ENCODE measurements around the gene SLC66A3. TPM values are rescaled to one million over a fixed set of nuclear protein-coding genes. Genes with fewer than 3 reads are reported as not detected.

Gene SLC66A3
- total and polyA plus RNA-seq, 2 donors (not counting 1 experiment from before 2014, with no cell fraction given) = 23.7 to 32.4 TPM

DNA sequence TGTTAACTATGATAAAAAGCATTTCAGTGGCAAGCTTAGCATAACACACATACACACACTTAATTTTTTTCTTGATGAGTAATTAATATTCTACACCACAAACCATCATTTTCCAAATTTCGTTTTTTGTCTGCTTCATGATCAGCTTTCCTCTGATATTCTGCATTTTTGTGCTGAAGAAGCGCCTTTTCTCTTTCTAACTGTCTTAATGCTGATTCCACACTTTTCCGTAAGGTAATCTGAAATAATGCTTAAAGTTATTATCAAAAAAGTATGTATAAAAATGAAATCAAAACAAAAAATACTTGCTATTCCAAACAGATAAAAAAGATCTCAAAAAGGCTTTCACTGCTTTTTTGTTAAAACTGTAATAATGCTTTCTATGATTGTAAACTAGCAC, 60.1 kb downstream of the SLC66A3 start:
- Histone ChIP-seq H3K4me2 (replicated peaks; ENCODE audit: low read depth, low read length, poor library complexity, severe bottlenecking) (no peak overlapping the region), H3K79me2 (ENCODE audit: control insufficient read depth, insufficient read depth, low read length) (no peaks in the 10 kb centered on the region), H3K9ac (ENCODE audit: low read length) (no peak overlapping the region), H4K20me1 (ENCODE audit: control insufficient read depth, insufficient read depth, low read length, poor library complexity, severe bottlenecking) (no peaks in the 10 kb centered on the region), H3K36me3 (replicated peaks in 1 of 2; ENCODE audit: control extremely low read depth in 1 of 2, control insufficient read depth in 1 of 2, extremely low read depth in 1 of 2, insufficient read depth in 2 of 2, low read length in 1 of 2) (peaks cover 3 to 48% of the 10 kb centered on the region in 2 experiments), H2AFZ (ENCODE audit: insufficient read depth, low read depth, low read length, poor library complexity, severe bottlenecking) (no peak overlapping the region), H3K9me3 (ENCODE audit: control extremely low read depth in 1 of 3, control insufficient read depth in 2 of 3, insufficient read depth in 1 of 3, low read length in 2 of 3) (no peaks in the 10 kb centered on the region), H3K4me1 (ENCODE audit: control insufficient read depth in 2 of 2, insufficient read depth in 2 of 2, low read length in 2 of 2) (no peaks in the 10 kb centered on the region), H3K4me3 (ENCODE audit: control extremely low read depth in 1 of 5, extremely low read depth in 1 of 5, insufficient read depth in 1 of 5, low read depth in 2 of 5, low read length in 4 of 5) (no peak overlapping the region), H3K27ac (ENCODE audit: low read length in 2 of 2) (no peak overlapping the region), H3K27me3 (replicated peaks in 1 of 4; ENCODE audit: control extremely low read depth in 1 of 4, control insufficient read depth in 3 of 4, insufficient read depth in 4 of 4, low read length in 3 of 4) (no peaks in the 10 kb centered on the region)
- no peaks in the 10 kb centered on the region for H3K27me3 Mint-ChIP-seq
- DNase-seq = no peak
- no peaks in the 10 kb centered on the region for H3K9me3 Mint-ChIP-seq (ENCODE audit: insufficient read depth)
- ATAC-seq (ENCODE audit: low read depth) = no peak
- TF ChIP-seq, protein P1, sequence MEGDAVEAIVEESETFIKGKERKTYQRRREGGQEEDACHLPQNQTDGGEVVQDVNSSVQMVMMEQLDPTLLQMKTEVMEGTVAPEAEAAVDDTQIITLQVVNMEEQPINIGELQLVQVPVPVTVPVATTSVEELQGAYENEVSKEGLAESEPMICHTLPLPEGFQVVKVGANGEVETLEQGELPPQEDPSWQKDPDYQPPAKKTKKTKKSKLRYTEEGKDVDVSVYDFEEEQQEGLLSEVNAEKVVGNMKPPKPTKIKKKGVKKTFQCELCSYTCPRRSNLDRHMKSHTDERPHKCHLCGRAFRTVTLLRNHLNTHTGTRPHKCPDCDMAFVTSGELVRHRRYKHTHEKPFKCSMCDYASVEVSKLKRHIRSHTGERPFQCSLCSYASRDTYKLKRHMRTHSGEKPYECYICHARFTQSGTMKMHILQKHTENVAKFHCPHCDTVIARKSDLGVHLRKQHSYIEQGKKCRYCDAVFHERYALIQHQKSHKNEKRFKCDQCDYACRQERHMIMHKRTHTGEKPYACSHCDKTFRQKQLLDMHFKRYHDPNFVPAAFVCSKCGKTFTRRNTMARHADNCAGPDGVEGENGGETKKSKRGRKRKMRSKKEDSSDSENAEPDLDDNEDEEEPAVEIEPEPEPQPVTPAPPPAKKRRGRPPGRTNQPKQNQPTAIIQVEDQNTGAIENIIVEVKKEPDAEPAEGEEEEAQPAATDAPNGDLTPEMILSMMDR (IDR thresholded peaks at IDR 0.05) = no peak
- no peak for TF ChIP-seq EZH2 (IDR thresholded peaks at IDR 0.05; ENCODE audit: borderline replicate concordance, insufficient read depth, low read depth, low read length, poor library complexity, severe bottlenecking)
- no peaks in the 10 kb centered on the region for H3K4me1 Mint-ChIP-seq
- no peak overlapping the region for H3K27ac Mint-ChIP-seq
- POLR2A ChIA-PET = no interaction called here
- H3K4me3 Mint-ChIP-seq = no peak overlapping the region
- intact Hi-C loops (cut with micrococcal nuclease) = no loop called here
- CTCF ChIA-PET = no interaction called here
- WGBS (ENCODE audit: insufficient coverage) = no CpG with 5 or more reads among the region's 3 CpGs

DNA sequence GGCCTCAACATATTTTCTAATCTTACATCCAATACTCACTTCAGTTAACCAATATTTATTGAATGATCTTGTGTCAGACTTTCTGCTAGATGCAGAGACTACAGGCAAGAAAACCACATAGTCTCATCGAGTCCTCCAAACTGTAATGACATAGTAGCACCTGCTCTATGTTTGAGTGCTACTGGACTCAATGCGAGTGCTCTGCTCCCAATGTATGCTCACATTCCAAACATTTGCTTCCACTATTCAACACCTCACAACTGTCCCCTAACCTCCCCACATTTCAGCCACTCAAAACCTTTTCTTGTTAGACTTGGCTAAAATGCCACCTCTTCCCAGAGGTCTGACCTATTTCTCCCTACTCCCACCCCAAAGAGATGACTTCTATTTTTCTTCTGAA, 65.2 kb downstream of the SLC66A3 start:
- no peak overlapping the region for H3K27ac Mint-ChIP-seq
- H3K9ac ChIP-seq (ENCODE audit: low read length) = no peak overlapping the region
- CTCF ChIA-PET = no interaction called here
- intact Hi-C loops (cut with micrococcal nuclease) = no loop called here
- H2AFZ ChIP-seq (ENCODE audit: insufficient read depth, low read depth, low read length, poor library complexity, severe bottlenecking) = no peak overlapping the region
- no peaks in the 10 kb centered on the region for H4K20me1 ChIP-seq (ENCODE audit: control insufficient read depth, insufficient read depth, low read length, poor library complexity, severe bottlenecking)
- no peaks in the 10 kb centered on the region for H3K27me3 Mint-ChIP-seq
- H3K4me1 ChIP-seq (ENCODE audit: control insufficient read depth in 2 of 2, insufficient read depth in 2 of 2, low read length in 2 of 2) = no peaks in the 10 kb centered on the region
- peaks cover 9 to 34% of the 10 kb centered on the region in 2 experiments for H3K36me3 ChIP-seq (replicated peaks in 1 of 2; ENCODE audit: control extremely low read depth in 1 of 2, control insufficient read depth in 1 of 2, extremely low read depth in 1 of 2, insufficient read depth in 2 of 2, low read length in 1 of 2)
- H3K27ac ChIP-seq (ENCODE audit: low read length in 2 of 2) = no peak overlapping the region
- TF ChIP-seq EZH2 (IDR thresholded peaks at IDR 0.05; ENCODE audit: borderline replicate concordance, insufficient read depth, low read depth, low read length, poor library complexity, severe bottlenecking) = no peak
- TF ChIP-seq, protein P1 (IDR thresholded peaks at IDR 0.05) = no peak
- DNase-seq (no peak), ATAC-seq (ENCODE audit: low read depth) (no peak)
- peaks cover 0 to 1% (median 0%) of the 10 kb centered on the region in 3 donors for H3K9me3 ChIP-seq (ENCODE audit: control extremely low read depth in 1 of 3, control insufficient read depth in 2 of 3, insufficient read depth in 1 of 3, low read length in 2 of 3)
- H3K9me3 Mint-ChIP-seq (ENCODE audit: insufficient read depth) = no peaks in the 10 kb centered on the region
- no peak overlapping the region for H3K4me2 ChIP-seq (replicated peaks; ENCODE audit: low read depth, low read length, poor library complexity, severe bottlenecking)
- no peak overlapping the region for H3K4me3 Mint-ChIP-seq
- no peak overlapping the region for H3K4me3 ChIP-seq (ENCODE audit: control extremely low read depth in 1 of 5, extremely low read depth in 1 of 5, insufficient read depth in 1 of 5, low read depth in 2 of 5, low read length in 4 of 5)
- H3K27me3 ChIP-seq (replicated peaks in 1 of 4; ENCODE audit: control extremely low read depth in 1 of 4, control insufficient read depth in 3 of 4, insufficient read depth in 4 of 4, low read length in 3 of 4) = no peaks in the 10 kb centered on the region
- WGBS (ENCODE audit: insufficient coverage) = 100% methylated on average over 2 of the region's 2 CpGs
- peaks cover 4% of the 10 kb centered on the region for H3K4me1 Mint-ChIP-seq
- POLR2A ChIA-PET = no interaction called here
- H3K79me2 ChIP-seq (ENCODE audit: control insufficient read depth, insufficient read depth, low read length) = no peaks in the 10 kb centered on the region

Data from B cell (primary cell).